ENCODE data around the gene COX7A2L. TPM values are rescaled to one million over a fixed set of nuclear protein-coding genes. Genes with fewer than 3 reads are reported as not detected.

Gene COX7A2L
- total and polyA plus RNA-seq, 2 of the 8 experiments (the other 6 are each of a cell fraction or from before 2014, with no cell fraction given): 85.6 to 114 TPM

DNA sequence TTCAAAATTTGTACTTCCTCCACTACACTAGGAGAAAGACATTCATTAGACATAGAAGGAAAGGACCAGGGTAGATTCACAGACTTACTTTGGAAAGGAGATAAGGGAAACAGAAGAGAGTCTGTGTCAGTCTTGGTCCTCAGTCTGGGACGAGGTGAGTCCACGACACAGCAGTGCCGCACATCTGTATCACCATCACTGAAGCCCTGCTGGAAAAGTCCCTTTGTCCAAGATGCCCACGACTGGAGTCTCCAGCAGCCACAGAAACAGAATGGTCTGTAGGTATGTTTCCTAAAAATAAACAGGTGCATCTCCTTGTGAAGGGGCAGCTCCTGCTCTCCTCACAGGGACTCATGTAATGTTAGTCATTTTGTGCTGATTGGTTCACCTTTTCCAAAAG, 27.4 kb downstream of the COX7A2L start (continued):
- TF ChIP-seq, protein P1, sequence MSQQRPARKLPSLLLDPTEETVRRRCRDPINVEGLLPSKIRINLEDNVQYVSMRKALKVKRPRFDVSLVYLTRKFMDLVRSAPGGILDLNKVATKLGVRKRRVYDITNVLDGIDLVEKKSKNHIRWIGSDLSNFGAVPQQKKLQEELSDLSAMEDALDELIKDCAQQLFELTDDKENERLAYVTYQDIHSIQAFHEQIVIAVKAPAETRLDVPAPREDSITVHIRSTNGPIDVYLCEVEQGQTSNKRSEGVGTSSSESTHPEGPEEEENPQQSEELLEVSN (IDR thresholded peaks at IDR 0.05): no peak
- no peak for TF ChIP-seq PHF8 (conservative IDR thresholded peaks at IDR 0.05; ENCODE audit: low read depth, low read length)
- no peak for TF ChIP-seq RFX5 (IDR thresholded peaks at IDR 0.05; ENCODE audit: borderline replicate concordance, low read depth, low read length)
- TF ChIP-seq ATF2 (IDR thresholded peaks at IDR 0.05; ENCODE audit: low read length): no peak
- TF ChIP-seq BRCA1 (IDR thresholded peaks at IDR 0.05; ENCODE audit: low read depth, low read length): no peak
- TF ChIP-seq JUND (IDR thresholded peaks at IDR 0.05; ENCODE audit: low read length): no peak
- TF ChIP-seq CEBPB (IDR thresholded peaks at IDR 0.05; ENCODE audit: low read depth, low read length): no peak
- no peak for TF ChIP-seq SP1 (IDR thresholded peaks at IDR 0.05; ENCODE audit: low read depth, low read length)
- TF ChIP-seq JUN (IDR thresholded peaks at IDR 0.05; ENCODE audit: low read depth, low read length): no peak

Measured in H1 (cell line).